Measurements from ENCODE around the gene UNC13A. TPM values are rescaled to one million over a fixed set of nuclear protein-coding genes. Genes with fewer than 3 reads are reported as not detected.

UNC13A gene
- total RNA-seq, 1 experiment from 2014 or later: 41.1 TPM

DNA sequence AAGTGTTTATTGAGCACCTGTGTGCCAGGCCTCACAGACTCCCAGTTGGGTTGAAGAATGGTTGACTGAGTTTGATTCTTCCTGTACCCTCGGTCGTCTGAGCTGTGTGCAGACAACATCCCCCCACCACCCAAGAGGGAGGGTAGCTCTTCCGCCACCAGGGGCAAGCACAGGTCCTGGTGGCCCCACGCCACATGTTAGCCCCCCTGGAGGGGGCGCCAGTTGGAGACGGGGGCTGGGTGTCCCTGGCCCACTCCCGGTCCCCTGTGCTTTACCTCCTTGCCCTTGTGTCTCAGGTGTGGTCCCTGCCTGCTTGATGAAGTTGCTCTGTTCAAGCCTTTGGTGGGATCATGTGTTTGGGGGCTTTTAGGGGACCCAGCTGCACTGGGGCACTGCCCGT, 105.5 kb downstream of the UNC13A start:
- no peaks in the 10 kb centered on the region; the same call in 1 of the 2 replicates for H3K27me3 Mint-ChIP-seq (ENCODE audit: low read depth)
- TF ChIP-seq SP1 (CRISPR knock-in tag; conservative IDR thresholded peaks at IDR 0.05) (no peak), TCF7 (CRISPR knock-in tag; IDR thresholded peaks at IDR 0.05; ENCODE audit: low read depth) (no peak), ATF1 (CRISPR knock-in tag; IDR thresholded peaks at IDR 0.05) (no peak), FOXK1 (CRISPR knock-in tag; IDR thresholded peaks at IDR 0.05) (no peak)
- no peak overlapping the region for H3K27ac Mint-ChIP-seq
- ChIA-PET POLR2A (interaction anchor here (0.7 kb wide), 1 partner anchor 43 kb away, joined by 7 read pairs; no protein-coding TSS in a partner anchor), CTCF (interaction anchor here (1.0 to 3.7 kb wide), 3 partner anchors 24 to 179 kb away, joined by 3 to 22 read pairs (median 5); no protein-coding TSS in a partner anchor)
- no peak for ATAC-seq
- peaks cover 10% of the 10 kb centered on the region for H3K36me3 Mint-ChIP-seq
- no peaks in the 10 kb centered on the region for H3K9me3 Mint-ChIP-seq
- H3K4me3 Mint-ChIP-seq: no peak overlapping the region
- DNase-seq (ENCODE audit: low spot score): no peak
- peaks cover 29% of the 10 kb centered on the region for H3K4me1 Mint-ChIP-seq

DNA sequence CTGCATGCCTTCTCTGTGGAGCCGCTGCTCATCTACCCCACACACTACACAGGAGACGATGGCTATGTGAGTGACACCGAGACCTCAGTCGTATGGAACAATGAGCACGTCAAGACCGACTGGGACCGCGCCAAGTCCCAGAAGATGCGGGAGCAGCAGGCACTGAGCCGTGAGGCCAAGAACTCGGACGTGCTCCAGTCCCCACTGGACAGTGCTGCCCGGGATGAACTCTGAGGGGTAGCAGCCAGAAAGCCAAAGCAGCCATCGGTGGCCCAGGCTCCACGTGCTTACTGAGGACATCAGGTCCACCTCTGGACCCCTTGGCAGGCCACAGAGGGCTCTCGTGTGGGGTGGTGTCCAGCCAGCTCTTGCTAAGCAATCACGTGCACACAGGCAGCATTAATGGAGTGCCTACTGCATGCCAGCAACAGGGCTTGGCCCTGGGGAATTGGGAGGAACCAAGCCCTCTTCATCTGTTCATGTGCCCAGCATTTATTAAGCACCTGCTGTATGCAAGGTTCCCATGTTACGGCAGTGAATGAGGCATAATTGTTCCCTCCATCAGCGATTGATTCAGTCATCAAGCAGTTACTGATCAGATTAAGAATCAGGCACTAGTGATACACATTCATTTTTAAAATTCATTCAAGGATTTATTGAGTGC, 106.8 kb downstream of the UNC13A start:
- TF ChIP-seq ESRRA (CRISPR knock-in tag; IDR thresholded peaks at IDR 0.05; ENCODE audit: borderline replicate concordance): no peak
- TF ChIP-seq, protein P1, sequence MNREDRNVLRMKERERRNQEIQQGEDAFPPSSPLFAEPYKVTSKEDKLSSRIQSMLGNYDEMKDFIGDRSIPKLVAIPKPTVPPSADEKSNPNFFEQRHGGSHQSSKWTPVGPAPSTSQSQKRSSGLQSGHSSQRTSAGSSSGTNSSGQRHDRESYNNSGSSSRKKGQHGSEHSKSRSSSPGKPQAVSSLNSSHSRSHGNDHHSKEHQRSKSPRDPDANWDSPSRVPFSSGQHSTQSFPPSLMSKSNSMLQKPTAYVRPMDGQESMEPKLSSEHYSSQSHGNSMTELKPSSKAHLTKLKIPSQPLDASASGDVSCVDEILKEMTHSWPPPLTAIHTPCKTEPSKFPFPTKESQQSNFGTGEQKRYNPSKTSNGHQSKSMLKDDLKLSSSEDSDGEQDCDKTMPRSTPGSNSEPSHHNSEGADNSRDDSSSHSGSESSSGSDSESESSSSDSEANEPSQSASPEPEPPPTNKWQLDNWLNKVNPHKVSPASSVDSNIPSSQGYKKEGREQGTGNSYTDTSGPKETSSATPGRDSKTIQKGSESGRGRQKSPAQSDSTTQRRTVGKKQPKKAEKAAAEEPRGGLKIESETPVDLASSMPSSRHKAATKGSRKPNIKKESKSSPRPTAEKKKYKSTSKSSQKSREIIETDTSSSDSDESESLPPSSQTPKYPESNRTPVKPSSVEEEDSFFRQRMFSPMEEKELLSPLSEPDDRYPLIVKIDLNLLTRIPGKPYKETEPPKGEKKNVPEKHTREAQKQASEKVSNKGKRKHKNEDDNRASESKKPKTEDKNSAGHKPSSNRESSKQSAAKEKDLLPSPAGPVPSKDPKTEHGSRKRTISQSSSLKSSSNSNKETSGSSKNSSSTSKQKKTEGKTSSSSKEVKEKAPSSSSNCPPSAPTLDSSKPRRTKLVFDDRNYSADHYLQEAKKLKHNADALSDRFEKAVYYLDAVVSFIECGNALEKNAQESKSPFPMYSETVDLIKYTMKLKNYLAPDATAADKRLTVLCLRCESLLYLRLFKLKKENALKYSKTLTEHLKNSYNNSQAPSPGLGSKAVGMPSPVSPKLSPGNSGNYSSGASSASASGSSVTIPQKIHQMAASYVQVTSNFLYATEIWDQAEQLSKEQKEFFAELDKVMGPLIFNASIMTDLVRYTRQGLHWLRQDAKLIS (CRISPR knock-in tag; IDR thresholded peaks at IDR 0.05; ENCODE audit: borderline replicate concordance): no peak
- TF ChIP-seq, protein P2, sequence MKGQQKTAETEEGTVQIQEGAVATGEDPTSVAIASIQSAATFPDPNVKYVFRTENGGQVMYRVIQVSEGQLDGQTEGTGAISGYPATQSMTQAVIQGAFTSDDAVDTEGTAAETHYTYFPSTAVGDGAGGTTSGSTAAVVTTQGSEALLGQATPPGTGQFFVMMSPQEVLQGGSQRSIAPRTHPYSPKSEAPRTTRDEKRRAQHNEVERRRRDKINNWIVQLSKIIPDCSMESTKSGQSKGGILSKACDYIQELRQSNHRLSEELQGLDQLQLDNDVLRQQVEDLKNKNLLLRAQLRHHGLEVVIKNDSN (CRISPR knock-in tag; IDR thresholded peaks at IDR 0.05): no peak
- TF ChIP-seq JAZF1 (CRISPR knock-in tag; IDR thresholded peaks at IDR 0.05): no peak
- TF ChIP-seq KAT7 (CRISPR knock-in tag; IDR thresholded peaks at IDR 0.05; ENCODE audit: borderline replicate concordance): no peak
- TF ChIP-seq, protein P3, sequence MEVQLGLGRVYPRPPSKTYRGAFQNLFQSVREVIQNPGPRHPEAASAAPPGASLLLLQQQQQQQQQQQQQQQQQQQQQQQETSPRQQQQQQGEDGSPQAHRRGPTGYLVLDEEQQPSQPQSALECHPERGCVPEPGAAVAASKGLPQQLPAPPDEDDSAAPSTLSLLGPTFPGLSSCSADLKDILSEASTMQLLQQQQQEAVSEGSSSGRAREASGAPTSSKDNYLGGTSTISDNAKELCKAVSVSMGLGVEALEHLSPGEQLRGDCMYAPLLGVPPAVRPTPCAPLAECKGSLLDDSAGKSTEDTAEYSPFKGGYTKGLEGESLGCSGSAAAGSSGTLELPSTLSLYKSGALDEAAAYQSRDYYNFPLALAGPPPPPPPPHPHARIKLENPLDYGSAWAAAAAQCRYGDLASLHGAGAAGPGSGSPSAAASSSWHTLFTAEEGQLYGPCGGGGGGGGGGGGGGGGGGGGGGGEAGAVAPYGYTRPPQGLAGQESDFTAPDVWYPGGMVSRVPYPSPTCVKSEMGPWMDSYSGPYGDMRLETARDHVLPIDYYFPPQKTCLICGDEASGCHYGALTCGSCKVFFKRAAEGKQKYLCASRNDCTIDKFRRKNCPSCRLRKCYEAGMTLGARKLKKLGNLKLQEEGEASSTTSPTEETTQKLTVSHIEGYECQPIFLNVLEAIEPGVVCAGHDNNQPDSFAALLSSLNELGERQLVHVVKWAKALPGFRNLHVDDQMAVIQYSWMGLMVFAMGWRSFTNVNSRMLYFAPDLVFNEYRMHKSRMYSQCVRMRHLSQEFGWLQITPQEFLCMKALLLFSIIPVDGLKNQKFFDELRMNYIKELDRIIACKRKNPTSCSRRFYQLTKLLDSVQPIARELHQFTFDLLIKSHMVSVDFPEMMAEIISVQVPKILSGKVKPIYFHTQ (CRISPR knock-in tag; IDR thresholded peaks at IDR 0.05): no peak
- no peak for TF ChIP-seq FOXJ3 (CRISPR knock-in tag; IDR thresholded peaks at IDR 0.05; ENCODE audit: borderline replicate concordance)
- TF ChIP-seq, protein P4, sequence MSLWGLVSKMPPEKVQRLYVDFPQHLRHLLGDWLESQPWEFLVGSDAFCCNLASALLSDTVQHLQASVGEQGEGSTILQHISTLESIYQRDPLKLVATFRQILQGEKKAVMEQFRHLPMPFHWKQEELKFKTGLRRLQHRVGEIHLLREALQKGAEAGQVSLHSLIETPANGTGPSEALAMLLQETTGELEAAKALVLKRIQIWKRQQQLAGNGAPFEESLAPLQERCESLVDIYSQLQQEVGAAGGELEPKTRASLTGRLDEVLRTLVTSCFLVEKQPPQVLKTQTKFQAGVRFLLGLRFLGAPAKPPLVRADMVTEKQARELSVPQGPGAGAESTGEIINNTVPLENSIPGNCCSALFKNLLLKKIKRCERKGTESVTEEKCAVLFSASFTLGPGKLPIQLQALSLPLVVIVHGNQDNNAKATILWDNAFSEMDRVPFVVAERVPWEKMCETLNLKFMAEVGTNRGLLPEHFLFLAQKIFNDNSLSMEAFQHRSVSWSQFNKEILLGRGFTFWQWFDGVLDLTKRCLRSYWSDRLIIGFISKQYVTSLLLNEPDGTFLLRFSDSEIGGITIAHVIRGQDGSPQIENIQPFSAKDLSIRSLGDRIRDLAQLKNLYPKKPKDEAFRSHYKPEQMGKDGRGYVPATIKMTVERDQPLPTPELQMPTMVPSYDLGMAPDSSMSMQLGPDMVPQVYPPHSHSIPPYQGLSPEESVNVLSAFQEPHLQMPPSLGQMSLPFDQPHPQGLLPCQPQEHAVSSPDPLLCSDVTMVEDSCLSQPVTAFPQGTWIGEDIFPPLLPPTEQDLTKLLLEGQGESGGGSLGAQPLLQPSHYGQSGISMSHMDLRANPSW (CRISPR knock-in tag; conservative IDR thresholded peaks at IDR 0.05; ENCODE audit: low read depth): no peak
- no peak for TF ChIP-seq FOXK1 (CRISPR knock-in tag; IDR thresholded peaks at IDR 0.05)
- TF ChIP-seq, protein P5, sequence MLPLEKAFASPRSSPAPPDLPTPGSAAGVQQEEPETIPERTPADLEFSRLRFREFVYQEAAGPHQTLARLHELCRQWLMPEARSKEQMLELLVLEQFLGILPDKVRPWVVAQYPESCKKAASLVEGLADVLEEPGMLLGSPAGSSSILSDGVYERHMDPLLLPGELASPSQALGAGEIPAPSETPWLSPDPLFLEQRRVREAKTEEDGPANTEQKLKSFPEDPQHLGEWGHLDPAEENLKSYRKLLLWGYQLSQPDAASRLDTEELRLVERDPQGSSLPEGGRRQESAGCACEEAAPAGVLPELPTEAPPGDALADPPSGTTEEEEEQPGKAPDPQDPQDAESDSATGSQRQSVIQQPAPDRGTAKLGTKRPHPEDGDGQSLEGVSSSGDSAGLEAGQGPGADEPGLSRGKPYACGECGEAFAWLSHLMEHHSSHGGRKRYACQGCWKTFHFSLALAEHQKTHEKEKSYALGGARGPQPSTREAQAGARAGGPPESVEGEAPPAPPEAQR (CRISPR knock-in tag; IDR thresholded peaks at IDR 0.05): no peak
- no peak for TF ChIP-seq TP53 (CRISPR knock-in tag; IDR thresholded peaks at IDR 0.05)
- TF ChIP-seq ZNF423 (CRISPR knock-in tag; IDR thresholded peaks at IDR 0.05): no peak
- no peak for TF ChIP-seq NFATC4 (CRISPR knock-in tag; IDR thresholded peaks at IDR 0.05)
- TF ChIP-seq IRF2 (CRISPR knock-in tag; IDR thresholded peaks at IDR 0.05; ENCODE audit: borderline replicate concordance, low read depth): no peak
- TF ChIP-seq, protein P6, sequence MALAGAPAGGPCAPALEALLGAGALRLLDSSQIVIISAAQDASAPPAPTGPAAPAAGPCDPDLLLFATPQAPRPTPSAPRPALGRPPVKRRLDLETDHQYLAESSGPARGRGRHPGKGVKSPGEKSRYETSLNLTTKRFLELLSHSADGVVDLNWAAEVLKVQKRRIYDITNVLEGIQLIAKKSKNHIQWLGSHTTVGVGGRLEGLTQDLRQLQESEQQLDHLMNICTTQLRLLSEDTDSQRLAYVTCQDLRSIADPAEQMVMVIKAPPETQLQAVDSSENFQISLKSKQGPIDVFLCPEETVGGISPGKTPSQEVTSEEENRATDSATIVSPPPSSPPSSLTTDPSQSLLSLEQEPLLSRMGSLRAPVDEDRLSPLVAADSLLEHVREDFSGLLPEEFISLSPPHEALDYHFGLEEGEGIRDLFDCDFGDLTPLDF (CRISPR knock-in tag; IDR thresholded peaks at IDR 0.05): no peak
- TF ChIP-seq, protein P7, sequence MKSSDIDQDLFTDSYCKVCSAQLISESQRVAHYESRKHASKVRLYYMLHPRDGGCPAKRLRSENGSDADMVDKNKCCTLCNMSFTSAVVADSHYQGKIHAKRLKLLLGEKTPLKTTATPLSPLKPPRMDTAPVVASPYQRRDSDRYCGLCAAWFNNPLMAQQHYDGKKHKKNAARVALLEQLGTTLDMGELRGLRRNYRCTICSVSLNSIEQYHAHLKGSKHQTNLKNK (CRISPR knock-in tag; IDR thresholded peaks at IDR 0.05): no peak
- no peaks in the 10 kb centered on the region for H3K9me3 Mint-ChIP-seq
- POLR2A ChIA-PET: no interaction called here
- H3K4me1 Mint-ChIP-seq: peaks cover 32% of the 10 kb centered on the region
- no peak overlapping the region for H3K27ac Mint-ChIP-seq
- no peaks in the 10 kb centered on the region; the same call in 1 of the 2 replicates for H3K27me3 Mint-ChIP-seq (ENCODE audit: low read depth)
- no peak for ATAC-seq
- no peak for DNase-seq (ENCODE audit: low spot score)
- CTCF ChIA-PET: interaction anchor here (1.1 to 3.7 kb wide), 2 partner anchors 25 to 30 kb away, joined by 5 to 22 read pairs; no protein-coding TSS in a partner anchor
- no peak overlapping the region for H3K4me3 Mint-ChIP-seq
- H3K36me3 Mint-ChIP-seq: peaks cover 13% of the 10 kb centered on the region

Measured in WTC11 (cell line).